Fibroblast of lung (primary cell): ENCODE data around the gene SLC49A4.

ENCODE experiments used
- CTCF ChIP-seq, 2 donors: IDR thresholded peaks in 1 of 2; conservative IDR thresholded peaks in 1 of 2; 1 replicate in 1 of 2; 2 replicates in 1 of 2; pipeline ENCODE4 v1.5.1; 2011 to 2012; ENCODE audit warnings: low read length in 2 of 2, control low read depth in 1 of 2, inconsistent platforms in 1 of 2, low read depth in 1 of 2, mild to moderate bottlenecking in 1 of 2
- EZH2 ChIP-seq: IDR thresholded peaks from 2 replicates; pipeline ENCODE4 v1.5.1; 2012; ENCODE audit warnings: low read length, control low read depth, mild to moderate bottlenecking; ENCODE audit errors: missing control alignments

DNA sequence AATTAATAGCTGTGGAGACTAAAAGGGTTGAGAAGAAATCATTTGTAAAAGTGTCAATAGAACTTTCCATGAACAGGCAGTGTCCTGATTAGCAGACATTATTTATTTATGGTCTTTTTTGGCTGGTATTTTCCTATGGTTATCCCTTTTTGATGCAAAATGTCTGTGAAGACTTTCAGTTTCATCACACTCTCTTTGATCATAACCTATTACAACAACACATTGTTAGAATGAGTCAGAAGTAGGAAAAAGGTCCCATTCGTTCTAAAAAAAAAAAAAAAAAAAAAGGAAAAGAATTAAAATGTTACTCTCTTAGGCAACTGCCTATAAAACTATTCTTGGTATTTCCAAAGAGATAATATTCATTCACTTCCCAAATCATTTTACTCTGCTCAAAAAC, 62.1 kb downstream of the SLC49A4 start:
- TF ChIP-seq CTCF (conservative IDR thresholded peaks at IDR 0.05 in 1 of 2, IDR thresholded peaks at IDR 0.05 in 1 of 2; ENCODE audit: low read depth in 1 of 2, low read length in 2 of 2): no peak
- TF ChIP-seq EZH2: no peak
